Endometrial microvascular endothelial cells (primary cell): ENCODE measurements around the gene VNN1. TPM values are rescaled to one million over a fixed set of nuclear protein-coding genes. Genes with fewer than 3 reads are reported as not detected.
"Not testable (repeated sequence)": the region's sequence is repeated elsewhere in the genome, so short reads cannot be mapped to it uniquely, and the experiment has no call there.

Experiments used
- in situ Hi-C: cut with HindIII; loops from 2 replicates; pipeline ENCODE4 v1.10.0; 2017; ENCODE audit warnings: low sequenced_read_pairs, low pct_unique_long_range_greater_than_20kb; ENCODE audit errors: inconsistent ontology term
- total RNA-seq: library from RNA; depleted of rRNA; stranded (reverse); fragments of >200 nt; gene quantifications from one replicate; pipeline ENCODE4 v1.2.3, GENCODE V29; 2015; ENCODE audit errors: inconsistent ontology term

Gene VNN1
- total RNA-seq, 1 donor from 2014 or later, result 0.09 TPM

DNA sequence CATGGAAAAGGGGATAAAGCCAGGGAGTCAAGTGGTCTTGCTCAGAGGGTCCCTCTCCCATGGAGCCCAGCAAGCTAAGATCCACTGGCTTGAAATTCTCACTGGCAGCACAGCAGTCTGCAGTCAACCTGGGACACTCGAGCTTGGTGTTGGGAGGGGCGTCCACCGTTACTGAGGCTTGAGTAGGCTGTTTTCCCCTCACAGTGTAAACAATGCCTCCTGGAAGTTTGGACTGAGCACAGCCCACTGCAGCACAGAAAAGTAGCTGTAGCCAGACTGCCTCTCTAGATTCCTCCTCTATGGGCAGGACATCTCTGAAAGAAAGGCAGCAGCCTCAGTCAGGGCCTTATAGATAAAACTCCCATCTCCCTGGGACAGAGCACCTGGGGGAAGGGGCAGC is 78.6 kb downstream of the VNN1 start:
- in situ Hi-C loops, result not testable (repeated sequence)

DNA sequence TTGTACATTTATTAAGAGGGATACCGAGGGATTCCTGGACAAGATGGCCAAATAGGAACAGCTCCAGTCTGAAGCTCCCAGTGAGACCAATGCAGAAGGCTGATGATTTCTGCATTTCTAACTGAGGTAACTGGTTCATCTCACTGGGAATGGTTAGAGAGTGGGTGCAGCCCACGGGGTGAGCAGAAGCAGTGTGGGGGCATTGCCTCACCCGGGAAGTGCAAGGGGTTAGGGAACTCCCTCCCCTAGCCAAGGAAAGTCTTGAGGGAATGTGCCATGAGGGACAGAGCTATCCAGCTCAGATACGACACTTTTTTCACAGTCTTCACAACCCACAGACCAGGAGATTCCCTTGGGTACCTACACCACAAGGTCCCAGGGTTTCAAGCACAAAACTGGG is 79.1 kb downstream of the VNN1 start:
- in situ Hi-C loops, result no loop called here

DNA sequence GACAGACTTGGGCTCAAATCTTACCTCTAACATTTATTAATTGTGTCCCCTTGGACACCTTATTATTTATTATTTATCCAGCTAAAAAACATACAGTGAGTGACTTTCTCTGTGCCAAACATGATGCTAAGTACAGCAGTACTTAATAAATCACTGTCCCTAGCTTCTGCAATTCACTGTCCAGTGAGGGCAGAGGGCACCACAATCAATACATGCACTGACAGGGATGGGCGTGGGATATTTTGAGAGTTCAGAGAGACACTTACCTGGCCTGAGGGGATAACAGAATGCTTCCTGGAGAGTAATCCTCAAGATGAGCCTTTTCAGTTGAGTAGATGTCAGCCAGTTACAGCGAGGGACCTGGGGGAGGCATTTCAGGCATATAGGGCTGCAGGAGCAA is 80.5 kb downstream of the VNN1 start:
- in situ Hi-C loops, result no loop called here

Other genes starting within 250 kb of the VNN1 start
- gene STX7, start 200.9 kb downstream of the VNN1 start, total RNA-seq, result 18.7 TPM
- not detected for gene TAAR9, start 175.8 kb downstream of the VNN1 start, total RNA-seq
- gene TAAR8, start 161.4 kb downstream of the VNN1 start, total RNA-seq, result not detected
- gene TAAR6, start 143.7 kb downstream of the VNN1 start, total RNA-seq, result not detected
- not detected for gene TAAR5, start 124.3 kb downstream of the VNN1 start, total RNA-seq
- gene TAAR2, start 89.8 kb downstream of the VNN1 start, total RNA-seq, result not detected
- gene TAAR1, start 54.9 kb downstream of the VNN1 start, total RNA-seq, result not detected
- gene VNN2, start 43.8 kb upstream of the VNN1 start, total RNA-seq, result not detected
- 14.3 TPM for gene SLC18B1, start 84.6 kb upstream of the VNN1 start, total RNA-seq
- gene RPS12, start 100.5 kb upstream of the VNN1 start, total RNA-seq, result 1,087 TPM